Kidney (tissue), 14 donors: Measurements from ENCODE around the gene NAT8L. TPM values are rescaled to one million over a fixed set of nuclear protein-coding genes. Genes with fewer than 3 reads are reported as not detected.

ENCODE experiments used
- DNase-seq, 5 donors: peaks; one replicate each; pipeline ENCODE4 v3.0.0-alpha.2; 2013 to 2020
- FAIRE-seq: peaks from 2 replicates; lab custom pipeline; 2012; peaks lifted over from hg19 to GRCh38; lab: Jason Lieb, UNC
- H3K27ac ChIP-seq, 2 donors: one replicate each; pipeline ENCODE4 v1.7.0; 2013; ENCODE audit warnings: low read depth in 2 of 2, low read length in 2 of 2, inconsistent platforms in 1 of 2
- H3K27me3 ChIP-seq: one replicate; pipeline ENCODE4 v1.7.1; 2013; ENCODE audit warnings: low read length, inconsistent platforms; ENCODE audit not compliant: control insufficient read depth, insufficient read depth
- H3K36me3 ChIP-seq, 3 donors: one replicate each; pipeline versions ENCODE4 v1.7.0 to v1.7.1; 2013; ENCODE audit warnings: low read length in 3 of 3, control low read depth in 1 of 3, inconsistent platforms in 1 of 3; ENCODE audit not compliant: insufficient read depth in 3 of 3, control insufficient read depth in 2 of 3
- H3K4me1 ChIP-seq, 3 donors: one replicate each; pipeline versions ENCODE4 v1.7.0 to v1.7.1; 2013; ENCODE audit warnings: low read length in 3 of 3, inconsistent platforms in 1 of 3, low read depth in 1 of 3; ENCODE audit not compliant: control insufficient read depth in 2 of 3, insufficient read depth in 2 of 3
- H3K4me3 ChIP-seq, 3 donors: one replicate each; pipeline versions ENCODE4 v1.7.0 to v1.8.1; 2013; ENCODE audit warnings: low read length in 3 of 3, control low read depth in 1 of 3, inconsistent platforms in 1 of 3
- H3K9ac ChIP-seq, 3 donors: one replicate each; pipeline versions ENCODE4 v1.7.0 to v1.7.1; 2013; ENCODE audit warnings: low read length in 3 of 3, control low read depth in 1 of 3, inconsistent platforms in 1 of 3
- H3K9me3 ChIP-seq, 3 donors: one replicate each; pipeline versions ENCODE4 v1.7.0 to v1.7.1; 2013; ENCODE audit warnings: low read length in 3 of 3, control low read depth in 1 of 3, inconsistent platforms in 1 of 3; ENCODE audit not compliant: control insufficient read depth in 2 of 3, insufficient read depth in 1 of 3
- intact Hi-C: fragments of 100-400 bp; cut with DNase I; formaldehyde crosslinking; loops from one replicate; pipeline ENCODE4 v1.11.1; 2022
- polyA plus RNA-seq: library from polyadenylated mRNA; stranded (reverse); fragments of 350-450 nt; fragmentation: Illumina TruSeq; extraction: RNeasy Lipid Tissue Mini Kit (QIAGEN cat#74804); gene quantifications from one replicate; pipeline ENCODE4 v1.2.3, GENCODE V29; 2014; ENCODE audit warnings: low read depth, low replicate concordance; ENCODE audit not compliant: insufficient read depth
- total RNA-seq: library from RNA; stranded (reverse); fragmentation: NEBNext Ultra II Directional; extraction: Animal tissue kit (Norgen Biotek cat#: 25700); gene quantifications from one replicate; pipeline ENCODE4 v1.2.1, GENCODE V29; 2021
- TF ChIP-seq, protein P1 (sequence below): IDR thresholded peaks from 3 replicates; pipeline ENCODE4 v1.5.1; 2012; ENCODE audit warnings: mild to moderate bottlenecking, moderate library complexity, borderline replicate concordance; ENCODE audit not compliant: insufficient read depth; ENCODE audit errors: extremely low read depth
- donor health status: control.
- donor health status: control.
- donor health status: control.
- donor health status: control.
- donor health status: control.
- donor health status: DM: yes; HTN: yes; CAD: no.
- donor health status: Normal renal cell carcinoma (clear cell type).

NAT8L gene
- total and polyA plus RNA-seq, 2 donors from 2014 or later: 2.7 to 12.5 TPM

DNA sequence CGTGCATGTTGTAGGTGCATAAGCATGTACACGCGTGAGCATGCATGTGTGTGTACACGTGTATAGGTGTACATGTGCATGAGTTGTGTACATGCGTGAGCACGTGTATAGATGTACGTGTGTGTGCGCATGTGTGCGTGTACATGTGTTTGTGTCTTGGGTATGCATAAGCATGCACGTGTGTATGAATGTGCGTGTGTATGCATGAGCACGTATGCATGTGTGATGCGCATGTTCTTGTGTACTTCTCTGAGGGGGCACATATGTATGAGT, 9.0 kb downstream of the NAT8L start:
- peaks cover 0 to 16% (median 0%) of the 10 kb centered on the region in 3 donors for H3K4me1 ChIP-seq
- no peak overlapping the region for H3K4me3 ChIP-seq
- no peak overlapping the region for H3K9ac ChIP-seq
- no peaks in the 10 kb centered on the region for H3K9me3 ChIP-seq
- DNase-seq (peak in 2 of 5 donors; percentile 30 to 32), FAIRE-seq (no peak)
- no peaks in the 10 kb centered on the region for H3K27me3 ChIP-seq
- no peak overlapping the region for H3K27ac ChIP-seq
- H3K36me3 ChIP-seq: no peaks in the 10 kb centered on the region
- intact Hi-C loops: no loop called here
- TF ChIP-seq, protein P1, sequence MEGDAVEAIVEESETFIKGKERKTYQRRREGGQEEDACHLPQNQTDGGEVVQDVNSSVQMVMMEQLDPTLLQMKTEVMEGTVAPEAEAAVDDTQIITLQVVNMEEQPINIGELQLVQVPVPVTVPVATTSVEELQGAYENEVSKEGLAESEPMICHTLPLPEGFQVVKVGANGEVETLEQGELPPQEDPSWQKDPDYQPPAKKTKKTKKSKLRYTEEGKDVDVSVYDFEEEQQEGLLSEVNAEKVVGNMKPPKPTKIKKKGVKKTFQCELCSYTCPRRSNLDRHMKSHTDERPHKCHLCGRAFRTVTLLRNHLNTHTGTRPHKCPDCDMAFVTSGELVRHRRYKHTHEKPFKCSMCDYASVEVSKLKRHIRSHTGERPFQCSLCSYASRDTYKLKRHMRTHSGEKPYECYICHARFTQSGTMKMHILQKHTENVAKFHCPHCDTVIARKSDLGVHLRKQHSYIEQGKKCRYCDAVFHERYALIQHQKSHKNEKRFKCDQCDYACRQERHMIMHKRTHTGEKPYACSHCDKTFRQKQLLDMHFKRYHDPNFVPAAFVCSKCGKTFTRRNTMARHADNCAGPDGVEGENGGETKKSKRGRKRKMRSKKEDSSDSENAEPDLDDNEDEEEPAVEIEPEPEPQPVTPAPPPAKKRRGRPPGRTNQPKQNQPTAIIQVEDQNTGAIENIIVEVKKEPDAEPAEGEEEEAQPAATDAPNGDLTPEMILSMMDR: no peak

DNA sequence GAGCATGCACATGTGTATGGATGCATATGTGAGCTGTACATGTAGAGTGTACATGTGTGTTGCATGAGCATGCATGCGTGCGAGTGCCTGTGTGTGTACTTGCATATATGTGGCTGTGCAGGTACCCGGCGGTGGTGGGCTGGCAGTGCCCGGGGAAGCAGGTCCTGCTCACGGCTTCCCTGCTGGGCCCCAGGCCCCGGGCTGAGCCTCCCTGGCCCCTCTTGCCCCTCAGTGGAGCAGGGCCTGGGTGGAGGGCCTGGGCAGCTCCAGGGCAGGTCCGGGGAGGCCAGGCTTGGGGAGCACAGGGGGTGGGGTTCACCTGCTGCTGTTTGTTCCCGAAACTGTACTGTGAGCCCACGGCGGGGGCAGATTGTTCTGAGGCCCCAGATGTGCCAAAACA, 9.4 kb downstream of the NAT8L start:
- FAIRE-seq: no peak
- no peaks in the 10 kb centered on the region for H3K9me3 ChIP-seq
- no peaks in the 10 kb centered on the region for H3K36me3 ChIP-seq
- intact Hi-C loops: no loop called here
- peak in 2 of 5 donors; percentile 36 to 54 for DNase-seq
- no peak overlapping the region for H3K9ac ChIP-seq
- no peak overlapping the region for H3K4me3 ChIP-seq
- peaks cover 0 to 16% (median 0%) of the 10 kb centered on the region in 3 donors for H3K4me1 ChIP-seq
- no peak overlapping the region for H3K27ac ChIP-seq
- no peaks in the 10 kb centered on the region for H3K27me3 ChIP-seq
- TF ChIP-seq, protein P1: no peak

DNA sequence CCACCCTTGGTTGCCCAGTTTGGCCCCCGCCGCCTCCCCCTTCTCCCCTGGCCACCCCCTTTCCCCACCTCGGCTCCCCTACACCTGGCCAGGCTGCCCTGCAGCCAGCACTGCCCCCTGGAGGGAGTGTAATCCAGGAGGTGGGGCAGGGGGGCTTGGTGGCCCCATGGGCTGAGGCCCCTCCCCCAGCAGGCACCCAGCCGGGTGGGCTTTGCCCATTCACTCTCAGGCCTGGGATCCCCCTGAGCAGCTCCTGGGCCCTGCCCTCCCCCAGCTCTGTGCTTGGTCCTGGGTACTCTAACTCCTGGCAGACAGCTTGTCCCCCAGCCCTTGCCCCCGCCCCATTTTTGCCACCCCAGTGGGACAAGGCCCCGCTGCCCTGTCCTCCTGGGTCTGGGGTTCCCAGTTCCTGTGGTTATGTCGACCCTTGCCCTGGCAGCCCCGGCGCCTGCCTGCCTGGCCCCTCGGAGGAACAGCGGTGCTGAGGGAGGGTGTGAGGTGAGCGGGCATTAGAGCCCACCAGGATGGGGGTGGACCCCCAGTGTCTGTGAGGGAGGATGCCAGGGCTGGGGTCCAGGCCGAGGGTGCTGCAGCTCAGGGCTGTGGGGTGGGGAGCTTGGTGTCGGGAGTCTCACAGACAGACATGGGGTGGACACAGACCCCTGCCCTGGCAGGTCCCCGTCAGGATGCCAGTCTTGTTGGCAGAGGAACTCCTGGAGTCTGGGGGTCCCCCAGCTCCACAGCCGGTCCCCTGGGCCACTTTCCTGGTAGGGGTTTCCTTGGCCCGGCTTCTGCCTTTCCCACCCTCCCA, 10.2 kb downstream of the NAT8L start:
- H3K36me3 ChIP-seq: no peaks in the 10 kb centered on the region

More for the DNA sequence above, 10.2 kb downstream of the NAT8L start:
- DNase-seq (peak in 2 of 5 donors; percentile 52 to 62), FAIRE-seq (no peak)
- no peak overlapping the region for H3K9ac ChIP-seq
- H3K9me3 ChIP-seq: no peaks in the 10 kb centered on the region
- H3K27ac ChIP-seq: no peak overlapping the region
- no peaks in the 10 kb centered on the region for H3K27me3 ChIP-seq
- H3K4me3 ChIP-seq: no peak overlapping the region
- TF ChIP-seq, protein P1: no peak
- peaks cover 0 to 16% (median 0%) of the 10 kb centered on the region in 3 donors for H3K4me1 ChIP-seq
- intact Hi-C loops: no loop called here
